ENCODE results near the gene CHST8. TPM values are rescaled to one million over a fixed set of nuclear protein-coding genes. Genes with fewer than 3 reads are reported as not detected.

CHST8 gene
- total RNA-seq, 1 donor = not detected

DNA sequence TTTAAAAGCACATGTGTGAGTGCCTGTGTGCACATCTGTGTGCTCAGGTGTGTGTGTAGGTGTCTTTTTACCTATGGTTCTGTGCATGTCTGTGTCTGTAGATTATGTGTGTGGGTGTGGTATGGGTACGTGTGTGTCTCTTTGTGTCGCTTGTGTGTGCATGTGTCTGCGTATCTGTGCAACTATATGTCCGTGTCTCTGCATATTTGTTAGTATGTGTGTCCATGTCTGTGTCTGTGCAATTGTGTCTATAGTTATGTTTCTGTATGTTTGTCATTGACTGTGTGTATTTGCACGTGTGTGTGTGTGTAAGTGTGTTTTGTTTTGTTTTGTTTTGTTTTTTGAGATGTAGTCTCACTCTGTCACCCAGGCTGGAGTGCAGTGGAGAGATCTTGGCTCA is 167.6 kb downstream of the CHST8 start:
- DNase-seq (ENCODE audit: low read depth) = no peak
- TF ChIP-seq, protein P1, sequence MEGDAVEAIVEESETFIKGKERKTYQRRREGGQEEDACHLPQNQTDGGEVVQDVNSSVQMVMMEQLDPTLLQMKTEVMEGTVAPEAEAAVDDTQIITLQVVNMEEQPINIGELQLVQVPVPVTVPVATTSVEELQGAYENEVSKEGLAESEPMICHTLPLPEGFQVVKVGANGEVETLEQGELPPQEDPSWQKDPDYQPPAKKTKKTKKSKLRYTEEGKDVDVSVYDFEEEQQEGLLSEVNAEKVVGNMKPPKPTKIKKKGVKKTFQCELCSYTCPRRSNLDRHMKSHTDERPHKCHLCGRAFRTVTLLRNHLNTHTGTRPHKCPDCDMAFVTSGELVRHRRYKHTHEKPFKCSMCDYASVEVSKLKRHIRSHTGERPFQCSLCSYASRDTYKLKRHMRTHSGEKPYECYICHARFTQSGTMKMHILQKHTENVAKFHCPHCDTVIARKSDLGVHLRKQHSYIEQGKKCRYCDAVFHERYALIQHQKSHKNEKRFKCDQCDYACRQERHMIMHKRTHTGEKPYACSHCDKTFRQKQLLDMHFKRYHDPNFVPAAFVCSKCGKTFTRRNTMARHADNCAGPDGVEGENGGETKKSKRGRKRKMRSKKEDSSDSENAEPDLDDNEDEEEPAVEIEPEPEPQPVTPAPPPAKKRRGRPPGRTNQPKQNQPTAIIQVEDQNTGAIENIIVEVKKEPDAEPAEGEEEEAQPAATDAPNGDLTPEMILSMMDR (IDR thresholded peaks at IDR 0.05; ENCODE audit: insufficient read depth, low read depth, low read length) = no peak
- H3K4me3 ChIP-seq (ENCODE audit: low read depth, low read length) = no peak overlapping the region

DNA sequence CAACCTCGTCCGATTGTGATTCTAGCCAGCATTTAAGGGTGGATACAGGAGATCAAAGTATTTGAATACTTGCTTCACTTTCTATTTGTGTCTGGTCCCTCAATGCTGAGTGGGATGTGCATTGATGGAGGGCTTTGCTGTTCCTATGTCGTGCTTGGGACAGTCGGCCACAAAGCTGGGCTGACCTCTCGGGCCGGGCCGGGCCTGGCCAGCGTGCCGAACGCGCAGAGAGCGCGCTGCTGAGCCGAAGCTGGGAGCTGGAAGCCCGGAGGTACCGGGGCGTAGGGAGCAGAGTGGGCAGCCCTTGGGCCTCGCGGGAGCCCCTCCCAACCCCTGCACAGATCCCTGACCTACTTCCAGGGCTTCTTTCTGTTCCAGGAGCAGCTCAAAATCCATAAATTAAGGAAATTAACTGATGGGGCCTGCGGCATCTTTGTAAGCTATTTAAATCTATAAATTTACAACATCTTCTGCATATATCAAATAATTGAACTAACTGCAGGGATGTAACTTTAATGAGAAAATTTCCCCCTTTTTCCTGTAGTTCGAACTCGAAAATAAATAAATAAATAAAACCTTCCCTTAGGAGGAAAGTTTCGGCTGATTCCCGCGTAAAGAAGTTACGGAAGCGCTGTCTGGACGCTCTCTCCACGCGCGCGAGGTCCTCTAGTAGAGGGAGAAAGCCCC is 173.1 kb downstream of the CHST8 start:
- peak overlapping the region; percentile 78 for H3K4me3 ChIP-seq (ENCODE audit: low read depth, low read length)
- DNase-seq (ENCODE audit: low read depth) = peak; percentile 12
- TF ChIP-seq, protein P1 (IDR thresholded peaks at IDR 0.05; ENCODE audit: insufficient read depth, low read depth, low read length) = no peak

DNA sequence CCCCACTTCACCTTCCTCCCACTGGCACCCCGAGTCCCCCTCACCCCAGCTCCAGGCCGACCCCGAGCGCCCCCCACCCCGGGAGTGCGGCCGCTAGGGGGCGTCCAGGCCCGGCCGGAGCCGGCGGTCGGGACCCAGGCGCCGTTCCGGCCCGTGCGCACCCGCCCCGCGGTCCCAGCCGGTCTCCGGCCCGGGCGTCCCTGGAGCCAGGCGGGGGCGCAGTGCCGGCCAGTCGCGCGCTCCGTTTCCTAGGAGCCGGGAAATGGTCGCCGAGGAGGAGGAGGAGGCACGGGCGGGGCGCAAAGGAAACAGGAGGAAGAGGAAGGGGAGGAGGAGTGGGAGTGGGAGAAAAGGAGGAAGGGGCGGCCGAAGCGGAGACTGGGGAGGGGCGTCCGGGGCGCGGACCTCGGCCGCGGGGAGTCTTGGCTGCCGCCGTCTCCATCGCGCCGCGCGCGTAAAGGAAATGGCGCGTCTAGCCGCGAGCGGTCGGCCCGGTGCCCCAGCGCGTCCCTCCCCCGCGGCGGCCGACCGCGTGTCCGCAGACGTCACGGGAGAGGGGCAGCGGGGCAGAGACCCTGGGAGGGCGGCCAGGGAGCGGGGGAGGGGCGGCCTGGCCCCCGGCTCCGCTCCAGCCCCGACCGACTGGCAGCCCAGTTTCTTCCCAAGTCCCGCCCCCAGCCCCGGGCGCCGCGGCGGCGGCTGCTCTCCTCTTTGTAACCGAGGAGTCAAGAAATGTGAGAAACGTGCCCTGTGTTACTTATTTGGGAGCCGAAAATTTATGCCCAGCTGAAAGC is 173.8 kb downstream of the CHST8 start:
- DNase-seq (ENCODE audit: low read depth) = peak; percentile 89
- TF ChIP-seq, protein P1 (IDR thresholded peaks at IDR 0.05; ENCODE audit: insufficient read depth, low read depth, low read length) = peak; percentile 69
- H3K4me3 ChIP-seq (ENCODE audit: low read depth, low read length) = peak overlapping the region; percentile 78

DNA sequence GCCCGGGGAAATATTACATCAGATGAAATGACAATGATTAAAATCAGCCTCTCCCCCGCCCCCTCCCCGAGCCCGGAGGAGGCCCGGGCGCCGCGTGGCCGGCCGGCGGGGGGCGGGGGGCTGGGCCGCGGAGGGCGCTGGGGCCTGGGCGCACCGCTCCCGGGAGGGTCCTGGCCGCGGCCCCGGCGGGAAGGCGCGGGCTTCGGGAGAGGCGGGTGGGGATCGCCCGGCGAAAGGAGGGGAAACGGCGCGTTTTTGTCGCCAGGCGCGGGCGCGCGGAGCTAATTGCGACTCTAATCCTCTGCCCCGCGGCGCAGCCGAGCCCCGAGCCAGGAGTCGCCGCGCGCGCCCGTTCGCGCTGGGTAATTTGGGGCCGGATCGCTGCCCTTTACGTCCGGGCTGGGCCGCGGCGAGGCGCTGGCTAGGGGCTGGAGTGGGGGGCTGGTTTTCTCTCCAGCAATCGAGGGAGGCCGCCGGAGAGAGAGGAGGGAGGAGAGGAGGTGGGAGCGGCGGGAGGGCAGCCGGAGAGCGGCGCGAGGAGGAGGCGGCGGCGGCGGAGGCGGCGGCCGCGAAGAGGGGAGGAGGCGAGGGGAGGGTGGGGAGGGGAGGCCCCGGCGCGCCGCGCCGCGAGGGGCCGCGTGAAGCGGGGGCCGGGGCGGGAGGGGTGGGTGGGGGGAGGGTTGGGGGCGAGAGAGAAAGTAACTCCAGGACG is 174.6 kb downstream of the CHST8 start, which contains the start of gene KCTD15:
Gene KCTD15 (plus strand): TSS at position 707 of the 712 bp plus-strand sequence. CDS start 3,585 bp downstream, outside the sequence.
- DNase-seq (ENCODE audit: low read depth) = peak; percentile 49
- TF ChIP-seq, protein P1 (IDR thresholded peaks at IDR 0.05; ENCODE audit: insufficient read depth, low read depth, low read length) = no peak
- peak within 1 kb of the TSS; percentile 78 for H3K4me3 ChIP-seq (ENCODE audit: low read depth, low read length)

DNA sequence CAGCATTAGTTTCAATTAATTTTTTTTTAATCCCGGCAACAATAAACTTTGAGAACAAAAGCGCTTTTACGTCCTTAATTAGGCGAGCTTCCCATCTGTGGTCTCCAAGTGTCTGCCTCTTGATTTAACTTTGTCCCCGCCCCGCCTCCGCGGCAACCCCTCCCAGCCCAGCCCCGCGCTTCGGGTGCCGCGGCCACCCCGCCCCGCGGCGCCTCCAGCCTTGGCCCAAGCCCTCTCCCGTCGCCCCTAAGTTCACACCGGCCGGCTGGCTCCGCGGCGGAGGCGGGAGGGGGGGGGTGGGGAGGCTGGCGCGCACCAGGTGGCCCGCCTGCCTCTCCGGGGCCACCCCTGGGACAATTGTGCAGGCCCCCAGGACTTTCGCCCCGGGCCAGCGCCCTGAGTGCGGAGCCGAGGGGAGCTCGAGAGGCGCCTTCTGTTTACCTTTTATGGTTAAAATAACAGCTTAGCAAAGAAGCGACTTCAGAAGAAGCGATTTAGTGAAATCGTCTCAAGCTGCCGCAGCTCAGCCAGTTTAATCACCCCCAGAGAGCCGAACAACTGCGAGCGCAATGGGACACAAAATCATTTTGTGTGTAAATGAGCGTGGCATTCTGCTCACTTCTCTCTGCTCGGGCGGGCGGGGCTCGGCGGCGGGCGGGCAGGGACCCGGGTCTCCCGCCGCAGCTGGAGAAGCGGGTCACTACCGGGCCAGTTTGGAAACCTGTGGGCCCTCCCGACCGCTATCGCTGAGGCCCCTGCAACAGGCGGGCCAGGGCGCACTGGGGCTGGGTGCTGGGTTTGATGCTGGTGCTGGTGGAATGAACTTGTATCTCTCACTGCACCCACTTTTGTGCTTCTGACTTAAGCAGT is 176.3 kb downstream of the CHST8 start:
- TF ChIP-seq, protein P1 (IDR thresholded peaks at IDR 0.05; ENCODE audit: insufficient read depth, low read depth, low read length) = no peak
- H3K4me3 ChIP-seq (ENCODE audit: low read depth, low read length) = peak overlapping the region; percentile 78
- peak; percentile 64 for DNase-seq (ENCODE audit: low read depth)

DNA sequence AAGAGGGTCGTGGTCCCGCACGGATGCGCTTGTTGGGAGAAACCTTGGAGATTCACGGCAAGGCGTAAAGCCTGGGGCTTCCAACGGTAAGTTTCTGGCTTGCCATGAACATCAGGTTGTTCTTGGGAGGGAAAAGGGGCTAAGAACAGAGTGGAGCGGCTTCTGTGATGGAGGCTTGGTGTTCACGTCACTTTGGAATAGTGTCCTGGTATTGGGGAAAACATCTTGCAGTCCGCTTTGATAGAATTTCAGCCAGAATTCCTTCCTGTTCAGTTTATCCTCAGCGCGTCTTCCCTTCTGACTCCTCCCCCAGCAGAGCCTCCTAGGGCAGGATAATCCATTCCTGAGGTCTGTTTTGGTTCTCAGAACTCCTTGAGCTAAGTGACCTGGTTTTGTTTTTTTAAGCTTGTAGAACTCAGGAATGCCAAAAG is 176.9 kb downstream of the CHST8 start:
- TF ChIP-seq, protein P1 (IDR thresholded peaks at IDR 0.05; ENCODE audit: insufficient read depth, low read depth, low read length) = no peak
- DNase-seq (ENCODE audit: low read depth) = peak; percentile 58
- H3K4me3 ChIP-seq (ENCODE audit: low read depth, low read length) = peak overlapping the region; percentile 78

Measured in fibroblast of villous mesenchyme (primary cell).